Skeletal muscle cell (primary cell): ENCODE measurements around the gene ABI1.
A peak's percentile ranks its signal among the peaks of the same experiment; 100 is the strongest.

ENCODE experiments used
- DNase-seq: peaks from one replicate; pipeline ENCODE4 v3.0.0-alpha.2; 2010; ENCODE audit warnings: low read depth
- H3K4me3 ChIP-seq: 2 replicates; pipeline ENCODE4 v1.5.1; 2011; ENCODE audit warnings: low read depth, mild to moderate bottlenecking, control low read depth, low read length, moderate library complexity

Gene ABI1

DNA sequence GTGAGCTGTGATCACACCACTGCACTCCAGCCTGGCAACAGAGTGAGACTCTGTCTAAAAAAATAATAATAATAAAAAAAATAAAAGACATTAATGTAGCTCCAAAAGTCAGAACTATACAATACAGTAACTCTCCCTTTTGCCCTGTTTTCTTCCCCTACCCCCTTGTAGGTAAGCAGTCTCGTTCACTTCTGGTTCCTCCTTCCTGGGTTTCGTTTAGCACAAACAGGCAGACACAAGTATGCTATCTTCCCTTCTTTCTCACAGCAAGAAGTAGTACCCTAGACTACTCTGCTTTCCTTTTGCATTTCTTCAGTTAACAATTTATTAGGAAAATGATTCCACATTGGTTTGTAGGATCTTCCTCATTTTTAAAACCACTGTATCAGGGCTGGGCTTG lies 130.2 kb downstream of the ABI1 start:
- DNase-seq, result no peak
- no peak overlapping the region for H3K4me3 ChIP-seq

DNA sequence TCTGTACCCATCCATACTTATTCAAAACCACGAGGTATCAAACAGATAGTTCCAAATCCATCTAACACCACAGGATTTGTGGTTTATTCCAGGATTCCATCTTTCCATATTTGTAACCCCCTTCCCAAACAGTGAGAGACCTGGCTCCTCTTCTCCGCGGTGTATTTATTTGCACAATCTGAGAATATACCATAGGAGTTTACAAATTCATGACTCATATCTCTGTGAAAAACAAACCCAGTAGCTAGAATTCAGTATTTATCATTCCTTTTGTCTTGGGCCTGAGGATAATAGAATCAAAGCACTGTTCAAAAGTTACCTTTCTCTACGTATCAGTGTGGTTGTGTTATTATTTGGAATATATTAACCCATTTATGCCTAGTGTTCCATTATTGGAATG lies 131.4 kb downstream of the ABI1 start:
- H3K4me3 ChIP-seq, result no peak overlapping the region
- no peak for DNase-seq

DNA sequence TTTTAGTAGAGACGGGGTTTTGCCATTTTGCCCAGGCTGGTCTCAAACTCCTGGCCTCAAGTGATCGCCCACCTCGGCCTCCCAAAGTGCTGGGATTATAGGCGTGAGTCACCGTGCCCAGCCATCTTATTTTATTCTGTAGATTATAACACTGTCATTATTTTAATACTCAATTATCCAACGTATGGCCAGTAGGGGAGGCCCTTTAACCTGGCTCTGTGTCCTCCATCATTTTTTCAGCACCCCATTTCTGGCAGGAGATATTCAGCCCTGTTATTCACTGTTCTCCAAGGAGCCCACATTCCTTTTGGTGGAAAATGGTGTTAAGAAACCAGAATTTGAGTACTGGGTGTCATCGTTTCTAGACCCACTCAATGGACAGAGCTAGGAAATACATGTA lies 131.8 kb downstream of the ABI1 start:
- no peak overlapping the region for H3K4me3 ChIP-seq
- no peak for DNase-seq

- DNase-seq, result no peak
- no peak overlapping the region for H3K4me3 ChIP-seq
Measured at GRCh38 chr10:26727005-26727404, 133.8 kb downstream of the ABI1 start.

GRCh38 chr10:26725837-26726727 lies 134.7 kb downstream of the ABI1 start:
- peak; percentile 16 for DNase-seq

DNA sequence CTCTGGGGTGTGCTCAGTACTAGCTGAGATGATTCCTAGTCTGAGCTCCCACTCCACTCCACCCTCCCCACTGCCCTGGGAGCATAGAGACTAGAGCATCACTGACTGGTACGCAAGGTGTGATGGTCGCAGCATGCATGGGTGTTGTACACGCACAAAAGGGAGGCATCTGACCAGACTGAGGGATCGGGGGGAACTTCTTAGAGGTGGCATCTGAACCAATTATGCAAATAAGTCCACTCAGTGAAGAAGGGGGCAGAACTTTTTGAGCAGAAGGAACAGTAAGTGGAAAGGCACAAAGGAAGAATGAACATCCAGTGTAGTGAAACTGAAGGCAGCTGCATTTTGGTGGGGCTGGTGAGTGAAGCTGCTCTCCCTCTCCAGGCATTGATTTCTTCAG lies 137.7 kb downstream of the ABI1 start:
- H3K4me3 ChIP-seq, result no peak overlapping the region
- no peak for DNase-seq

More at GRCh38 chr10:26725837-26726727, 134.7 kb downstream of the ABI1 start:
- H3K4me3 ChIP-seq, result no peak overlapping the region

GRCh38 chr10:26721561-26721960 lies 139.2 kb downstream of the ABI1 start:
- no peak for DNase-seq

GRCh38 chr10:26717476-26717875 lies 143.3 kb downstream of the ABI1 start:
- DNase-seq, result no peak
- H3K4me3 ChIP-seq, result no peak overlapping the region

More at GRCh38 chr10:26721561-26721960, 139.2 kb downstream of the ABI1 start:
- no peak overlapping the region for H3K4me3 ChIP-seq

DNA sequence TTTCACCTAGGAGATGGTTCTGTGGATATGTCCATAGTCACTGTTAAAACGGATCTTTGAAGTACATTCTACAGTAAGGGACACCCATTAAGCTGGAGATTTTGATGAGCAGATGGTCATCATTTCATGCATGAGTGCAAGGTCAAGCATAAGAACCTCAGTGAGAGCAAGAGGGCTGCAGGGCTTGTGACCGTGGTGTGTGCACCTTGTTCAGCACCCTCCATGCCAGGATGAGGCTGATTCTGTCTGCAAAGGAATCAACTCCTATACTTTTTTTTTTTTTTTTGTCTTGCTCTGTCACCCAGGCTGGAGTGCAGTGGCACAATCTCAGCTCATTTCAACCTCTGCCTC lies 145.6 kb downstream of the ABI1 start:
- no peak overlapping the region for H3K4me3 ChIP-seq
- no peak for DNase-seq

- H3K4me3 ChIP-seq, result no peak overlapping the region
- DNase-seq, result no peak
Measured at GRCh38 chr10:26714415-26715136, 146.2 kb downstream of the ABI1 start.

GRCh38 chr10:26711324-26711723 lies 149.4 kb downstream of the ABI1 start:
- DNase-seq, result no peak
- no peak overlapping the region for H3K4me3 ChIP-seq

DNA sequence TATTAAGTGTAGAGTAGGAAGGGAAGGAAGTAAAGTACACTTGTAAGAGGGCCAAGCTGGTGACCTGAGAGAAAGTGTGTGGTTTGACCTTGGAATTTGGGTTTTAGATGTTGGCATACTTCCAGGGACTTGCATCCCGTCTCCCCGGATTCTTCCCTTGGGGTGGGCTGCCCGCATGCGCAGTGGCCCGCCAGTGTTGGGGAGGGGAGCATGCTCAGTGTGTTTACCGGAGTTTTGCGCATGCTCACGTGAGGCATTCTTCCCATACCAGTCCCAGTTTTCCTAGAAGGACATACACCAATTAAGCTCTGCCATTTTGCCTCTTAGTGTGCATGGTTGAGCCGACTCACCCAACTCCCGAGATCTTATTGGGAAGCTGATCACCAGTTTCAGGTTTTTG lies 153.8 kb downstream of the ABI1 start:
- no peak overlapping the region for H3K4me3 ChIP-seq
- DNase-seq, result no peak

DNA sequence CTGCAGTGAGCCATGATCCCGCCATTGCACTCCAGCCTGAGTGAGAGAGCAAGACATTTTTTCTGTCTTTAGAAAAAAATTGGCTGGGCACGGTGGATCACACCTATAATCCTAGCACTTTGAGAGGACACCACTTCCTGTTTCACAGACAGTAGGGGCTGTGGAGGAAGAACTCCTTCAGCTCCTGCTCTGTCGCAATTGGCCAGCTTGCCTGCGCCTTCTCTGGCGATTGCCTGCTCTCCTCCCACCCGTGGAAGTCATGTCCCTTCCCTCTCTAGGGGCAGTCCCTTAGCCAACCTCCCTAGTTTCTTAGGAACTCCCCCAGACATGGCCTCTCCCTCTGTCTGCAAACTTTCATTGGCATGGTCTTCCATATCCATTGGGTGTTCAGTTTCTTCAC lies 154.6 kb downstream of the ABI1 start:
- no peak for DNase-seq
- H3K4me3 ChIP-seq, result no peak overlapping the region

DNA sequence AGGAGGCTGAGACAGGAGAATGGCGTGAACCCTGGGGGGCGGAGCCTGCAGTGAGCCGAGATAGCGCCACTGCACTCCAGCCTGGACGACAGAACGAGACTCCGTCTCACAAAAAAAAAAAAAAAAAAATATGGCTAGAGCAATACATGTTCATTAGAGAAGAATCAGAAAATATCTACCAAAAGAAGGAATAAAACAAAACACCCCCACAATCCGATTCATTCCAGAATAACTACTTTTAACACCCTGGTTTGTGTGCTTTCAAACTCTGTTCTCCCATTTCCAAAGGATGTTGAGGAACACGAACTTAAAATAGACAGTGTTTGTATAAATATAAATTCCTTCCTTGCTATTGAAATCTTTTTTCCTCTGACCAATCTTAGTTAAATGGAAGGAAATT lies 156.8 kb downstream of the ABI1 start:
- DNase-seq, result no peak
- H3K4me3 ChIP-seq, result no peak overlapping the region

DNA sequence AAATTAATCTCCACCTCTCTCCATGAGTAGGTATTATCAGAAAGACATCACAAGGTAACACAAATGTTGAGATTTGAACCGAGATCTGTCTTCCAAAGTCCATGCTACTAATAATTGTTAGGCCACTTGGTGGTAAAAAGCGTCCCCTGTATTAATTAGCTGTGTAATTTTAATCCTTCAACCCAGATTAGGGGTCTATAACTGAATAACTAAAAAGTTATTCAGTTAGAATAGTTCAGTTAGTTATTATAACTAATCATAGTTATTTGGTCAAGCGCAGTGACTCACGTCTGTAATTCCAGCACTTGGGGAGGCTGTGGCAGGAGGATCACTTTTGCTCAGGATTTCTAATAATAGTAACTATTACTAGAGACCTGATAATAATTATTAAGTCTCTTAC lies 157.7 kb downstream of the ABI1 start:
- DNase-seq, result no peak
- H3K4me3 ChIP-seq, result no peak overlapping the region

DNA sequence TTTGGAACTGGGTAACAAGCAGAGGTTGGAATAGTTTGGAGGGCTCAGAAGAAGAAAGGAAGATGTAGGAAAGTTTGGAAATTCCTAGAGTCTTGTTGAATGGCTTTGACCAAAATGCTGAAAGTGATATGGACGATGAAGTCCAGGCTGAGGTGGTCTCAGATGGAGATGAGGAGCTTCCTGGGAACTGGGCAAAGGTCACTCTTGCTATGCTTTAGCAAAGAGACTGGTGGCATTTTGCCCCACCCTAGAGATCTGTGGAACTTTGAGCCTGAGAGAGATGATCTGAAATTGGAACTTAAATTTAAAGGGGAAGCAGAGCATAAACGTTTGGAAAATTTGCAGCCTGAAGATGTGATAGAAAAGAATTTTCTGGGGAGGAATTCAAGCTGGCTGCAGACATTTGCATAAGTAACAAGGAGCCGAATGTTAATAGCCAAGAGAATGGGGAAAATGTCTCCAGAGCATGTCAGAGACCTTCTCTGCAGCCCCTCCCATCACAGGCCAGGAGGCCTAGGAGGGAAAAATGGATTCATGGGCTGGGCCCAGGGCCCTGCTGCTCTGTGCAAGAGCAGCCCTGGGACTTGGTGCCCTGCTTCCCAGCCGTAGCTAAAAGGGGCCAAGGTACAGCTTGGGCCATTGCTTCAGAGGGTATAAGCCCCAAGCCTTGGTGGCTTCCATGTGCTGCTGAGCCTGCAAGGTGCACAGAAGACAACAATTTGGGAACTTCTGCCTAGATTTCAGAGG lies 159.7 kb downstream of the ABI1 start:
- DNase-seq, result no peak
- no peak overlapping the region for H3K4me3 ChIP-seq

DNA sequence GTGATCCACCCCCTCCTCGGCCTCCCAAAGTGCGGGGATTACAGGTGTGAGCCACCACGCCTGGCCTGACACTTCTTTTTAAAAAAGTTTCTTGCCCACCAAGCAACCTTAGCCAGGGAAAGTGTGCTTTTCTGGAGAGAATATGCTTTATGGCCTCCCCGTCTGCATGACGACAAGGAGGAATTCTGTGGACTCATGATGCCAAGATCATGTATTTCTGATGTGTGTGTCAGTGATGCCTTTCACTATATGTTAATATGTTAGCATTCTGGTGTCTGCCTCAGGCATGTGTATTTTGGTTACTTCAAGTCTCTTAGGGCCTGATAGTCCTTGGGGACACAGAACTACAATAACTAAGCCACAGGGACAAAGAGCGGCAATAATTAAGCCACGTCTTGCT lies 161.1 kb downstream of the ABI1 start:
- no peak for DNase-seq
- H3K4me3 ChIP-seq, result no peak overlapping the region

GRCh38 chr10:26698909-26699308 lies 161.8 kb downstream of the ABI1 start:
- H3K4me3 ChIP-seq, result no peak overlapping the region

DNA sequence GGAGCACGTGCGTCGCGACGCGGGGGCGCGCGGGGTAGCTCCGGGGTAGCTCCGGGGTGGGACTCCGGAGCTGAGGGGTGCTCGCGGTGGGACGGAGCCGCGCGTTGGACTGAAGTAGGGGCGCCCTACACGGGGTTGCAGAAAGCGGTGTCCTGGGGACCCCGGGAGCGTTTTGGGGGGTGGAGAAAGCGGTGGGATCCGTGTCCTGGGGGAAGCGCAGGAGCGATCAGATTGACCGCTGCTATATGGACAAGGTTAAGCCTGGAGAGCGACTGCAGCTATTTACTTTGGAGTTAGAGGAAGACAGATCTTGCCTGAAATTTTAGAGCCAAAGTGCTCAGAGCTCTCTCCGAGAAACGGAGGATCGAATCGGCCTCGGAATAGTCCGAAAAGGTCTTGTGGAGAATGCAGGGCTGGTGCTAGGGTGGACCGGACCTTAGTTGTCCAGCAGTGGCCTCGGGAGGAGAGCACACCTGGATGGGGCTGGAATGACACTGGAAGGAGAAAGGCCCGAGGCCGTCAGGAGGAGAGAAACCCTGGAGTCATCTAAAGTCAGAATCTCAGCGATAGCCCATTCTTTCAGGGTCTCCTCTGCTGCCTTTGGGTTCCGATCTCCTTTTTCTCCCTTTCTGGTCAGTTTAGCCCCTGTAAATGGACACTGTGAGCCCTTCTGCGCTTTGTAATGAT lies 162.7 kb downstream of the ABI1 start:
- peak overlapping the region; percentile 80 for H3K4me3 ChIP-seq
- DNase-seq, result no peak

More at GRCh38 chr10:26698909-26699308, 161.8 kb downstream of the ABI1 start:
- no peak for DNase-seq
